ENCODE results near the gene PLEKHJ1. TPM values are rescaled to one million over a fixed set of nuclear protein-coding genes. Genes with fewer than 3 reads are reported as not detected.
A peak's percentile ranks its signal among the peaks of the same experiment; 100 is the strongest.

The PLEKHJ1 gene
- total and polyA plus RNA-seq, 9 of the 15 experiments (the other 6 are each of a cell fraction or from before 2014, with no cell fraction given), result 1.5 to 188 (median 63.9) TPM

- POLR2A ChIA-PET, result no interaction called here
- DNase-seq (ENCODE audit: extremely low read depth in 1 of 4, low spot score in 3 of 4) (no peak), FAIRE-seq (no peak), ATAC-seq (no peak)
- CTCF ChIA-PET (ENCODE audit: low intra/inter-chr PET ratio), result no interaction called here
- H3K27ac ChIP-seq (ENCODE audit: extremely low read depth, low read depth, low read length), result no peak overlapping the region
- no peak overlapping the region for H3K4me2 ChIP-seq (ENCODE audit: insufficient read depth, low read length)
- H2AFZ ChIP-seq (ENCODE audit: low read depth, low read length), result no peak overlapping the region
- H3K27me3 ChIP-seq (ENCODE audit: control insufficient read depth in 2 of 2, insufficient read depth in 2 of 2, low read length in 2 of 2), result no peaks in the 10 kb centered on the region
- peak; percentile 24; the same call in 1 of the 2 replicates for TF ChIP-seq ZNF121 (CRISPR knock-in tag; conservative IDR thresholded peaks at IDR 0.05)
- TF ChIP-seq, protein P1, sequence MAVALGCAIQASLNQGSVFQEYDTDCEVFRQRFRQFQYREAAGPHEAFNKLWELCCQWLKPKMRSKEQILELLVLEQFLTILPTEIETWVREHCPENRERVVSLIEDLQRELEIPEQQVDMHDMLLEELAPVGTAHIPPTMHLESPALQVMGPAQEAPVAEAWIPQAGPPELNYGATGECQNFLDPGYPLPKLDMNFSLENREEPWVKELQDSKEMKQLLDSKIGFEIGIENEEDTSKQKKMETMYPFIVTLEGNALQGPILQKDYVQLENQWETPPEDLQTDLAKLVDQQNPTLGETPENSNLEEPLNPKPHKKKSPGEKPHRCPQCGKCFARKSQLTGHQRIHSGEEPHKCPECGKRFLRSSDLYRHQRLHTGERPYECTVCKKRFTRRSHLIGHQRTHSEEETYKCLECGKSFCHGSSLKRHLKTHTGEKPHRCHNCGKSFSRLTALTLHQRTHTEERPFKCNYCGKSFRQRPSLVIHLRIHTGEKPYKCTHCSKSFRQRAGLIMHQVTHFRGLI (CRISPR knock-in tag; IDR thresholded peaks at IDR 0.05), result no peak
- H3K79me2 ChIP-seq (ENCODE audit: control insufficient read depth, insufficient read depth, low read length), result peaks cover 32% of the 10 kb centered on the region
- WGBS (ENCODE audit: insufficient coverage, low coverage, missing lambda C conversion rate), result 93% methylated on average over 26 of the region's 32 CpGs
- H3K36me3 ChIP-seq (ENCODE audit: control insufficient read depth, insufficient read depth, low read length), result peaks cover 90% of the 10 kb centered on the region; the same call in 2 of the 3 replicates
- H3K4me1 ChIP-seq (replicated peaks in 1 of 2; ENCODE audit: control insufficient read depth in 2 of 2, insufficient read depth in 2 of 2, low read length in 2 of 2), result peaks cover 0 to 56% of the 10 kb centered on the region in 2 experiments; a peak in 3 of 5 replicates
- in situ Hi-C loops (cut with MboI) (no loop called here), intact Hi-C loops (cut with micrococcal nuclease) (no loop called here)
- peaks cover 9% of the 10 kb centered on the region for H4K20me1 ChIP-seq (replicated peaks; ENCODE audit: control insufficient read depth, insufficient read depth, low read length)
- H3K9me1 ChIP-seq (ENCODE audit: control insufficient read depth, insufficient read depth, low read length), result peaks cover 3% of the 10 kb centered on the region
- no TSS peak for BruUV-seq (replicated peaks)
- H3K9ac ChIP-seq (ENCODE audit: insufficient read depth in 1 of 2, low read depth in 2 of 2, low read length in 2 of 2), result peak overlapping the region in 1 of 2 experiments; percentile 35; a peak in 1 of 4 replicates
- no peak overlapping the region for H3K4me3 ChIP-seq
- no peaks in the 10 kb centered on the region for H3K9me3 ChIP-seq (replicated peaks; ENCODE audit: control insufficient read depth, insufficient read depth, low read depth, low read length)
Observed at GRCh38 chr19:2191456-2192310, 44.4 kb downstream of the PLEKHJ1 start.

Measured in K562 (cell line).